Progenitor cell of endocrine pancreas (in vitro differentiated cells): ENCODE data around the gene HOXB1. TPM values are rescaled to one million over a fixed set of nuclear protein-coding genes. Genes with fewer than 3 reads are reported as not detected.

Experiments
- DNase-seq: peaks from one replicate; pipeline ENCODE4 v3.0.0; 2021; ENCODE audit warnings: low spot score; ENCODE audit not compliant: unreplicated experiment
- H3K27ac Mint-ChIP-seq: 2 replicates; pipeline ENCODE4 v1.8.0; 2021; ENCODE audit warnings: mild to moderate bottlenecking, moderate library complexity, mixed read lengths
- H3K27me3 Mint-ChIP-seq: 2 replicates; pipeline ENCODE4 v1.8.0; 2021; ENCODE audit warnings: mixed read lengths
- H3K36me3 Mint-ChIP-seq: 2 replicates; pipeline ENCODE4 v1.8.0; 2022; ENCODE audit warnings: mixed read lengths; ENCODE audit not compliant: insufficient read depth
- H3K4me1 Mint-ChIP-seq: 2 replicates; pipeline ENCODE4 v1.8.0; 2021; ENCODE audit warnings: low read depth, mixed read lengths
- H3K4me3 Mint-ChIP-seq: 2 replicates; pipeline ENCODE4 v1.8.0; 2021; ENCODE audit warnings: low read depth, mild to moderate bottlenecking, moderate library complexity, mixed read lengths
- H3K9me3 Mint-ChIP-seq: 2 replicates; pipeline ENCODE4 v1.8.0; 2021; ENCODE audit warnings: low read depth, mixed read lengths
- total RNA-seq: library from RNA; stranded (reverse); gene quantifications from 2 replicates; pipeline ENCODE4 v1.2.1, GENCODE V29; 2021
- TF ChIP-seq, protein P1 (sequence below): fragments of 200-600 bp; sonication (generic); IDR thresholded peaks from one replicate; pipeline ENCODE4 v1.5.0; 2021; ENCODE audit warnings: antibody characterized with exemption, mild to moderate bottlenecking; ENCODE audit not compliant: unreplicated experiment

HOXB1 gene
- total RNA-seq, 1 donor from 2014 or later, result 0.96 TPM

GRCh38 chr17:48568499-48569239 lies 37.9 kb upstream of the HOXB1 start:
- Mint-ChIP-seq H3K36me3 (no peaks in the 10 kb centered on the region), H3K9me3 (no peaks in the 10 kb centered on the region), H3K27me3 (peaks cover 2% of the 10 kb centered on the region), H3K4me3 (peak overlapping the region; percentile 34), H3K27ac (peak overlapping the region; percentile 33), H3K4me1 (peaks cover 17% of the 10 kb centered on the region)
- DNase-seq, result no peak
- TF ChIP-seq, protein P1, sequence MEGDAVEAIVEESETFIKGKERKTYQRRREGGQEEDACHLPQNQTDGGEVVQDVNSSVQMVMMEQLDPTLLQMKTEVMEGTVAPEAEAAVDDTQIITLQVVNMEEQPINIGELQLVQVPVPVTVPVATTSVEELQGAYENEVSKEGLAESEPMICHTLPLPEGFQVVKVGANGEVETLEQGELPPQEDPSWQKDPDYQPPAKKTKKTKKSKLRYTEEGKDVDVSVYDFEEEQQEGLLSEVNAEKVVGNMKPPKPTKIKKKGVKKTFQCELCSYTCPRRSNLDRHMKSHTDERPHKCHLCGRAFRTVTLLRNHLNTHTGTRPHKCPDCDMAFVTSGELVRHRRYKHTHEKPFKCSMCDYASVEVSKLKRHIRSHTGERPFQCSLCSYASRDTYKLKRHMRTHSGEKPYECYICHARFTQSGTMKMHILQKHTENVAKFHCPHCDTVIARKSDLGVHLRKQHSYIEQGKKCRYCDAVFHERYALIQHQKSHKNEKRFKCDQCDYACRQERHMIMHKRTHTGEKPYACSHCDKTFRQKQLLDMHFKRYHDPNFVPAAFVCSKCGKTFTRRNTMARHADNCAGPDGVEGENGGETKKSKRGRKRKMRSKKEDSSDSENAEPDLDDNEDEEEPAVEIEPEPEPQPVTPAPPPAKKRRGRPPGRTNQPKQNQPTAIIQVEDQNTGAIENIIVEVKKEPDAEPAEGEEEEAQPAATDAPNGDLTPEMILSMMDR, result no peak

- Mint-ChIP-seq H3K9me3 (no peaks in the 10 kb centered on the region), H3K4me3 (no peak overlapping the region), H3K27me3 (peaks cover 11% of the 10 kb centered on the region), H3K36me3 (no peaks in the 10 kb centered on the region), H3K4me1 (peaks cover 25% of the 10 kb centered on the region), H3K27ac (peak overlapping the region; percentile 33)
- no peak for DNase-seq
- TF ChIP-seq, protein P1, result no peak
These were observed 37.0 kb upstream of the HOXB1 start for GRCh38 chr17:48567646-48568354.

- TF ChIP-seq, protein P1, result no peak
- Mint-ChIP-seq H3K27ac (no peak overlapping the region), H3K9me3 (no peaks in the 10 kb centered on the region), H3K36me3 (no peaks in the 10 kb centered on the region), H3K4me3 (no peak overlapping the region), H3K4me1 (peaks cover 31% of the 10 kb centered on the region), H3K27me3 (peaks cover 17% of the 10 kb centered on the region)
- no peak for DNase-seq
These were observed 36.4 kb upstream of the HOXB1 start for GRCh38 chr17:48567209-48567608.

DNA sequence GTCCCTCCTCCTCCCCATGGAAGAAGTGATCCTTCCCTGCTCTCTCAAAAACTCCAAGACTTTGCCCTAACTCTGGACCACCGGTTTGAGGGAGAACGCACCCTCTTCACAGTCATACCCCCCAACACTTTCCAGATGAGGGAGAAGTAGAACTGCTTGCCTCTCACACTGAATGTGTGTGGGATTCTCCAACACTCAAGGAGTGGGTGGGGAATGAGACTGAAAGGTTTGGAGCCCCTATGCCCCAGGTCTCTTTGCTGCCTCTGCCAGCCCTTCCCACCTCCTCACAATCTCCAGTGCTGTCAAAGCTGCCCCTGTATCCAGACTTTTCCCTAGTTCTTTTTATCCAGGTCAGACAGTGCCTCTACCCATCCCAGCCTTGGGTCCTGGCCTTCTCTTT lies 35.9 kb upstream of the HOXB1 start:
- peaks cover 35% of the 10 kb centered on the region for H3K4me1 Mint-ChIP-seq
- DNase-seq, result no peak
- TF ChIP-seq, protein P1, result no peak
- H3K36me3 Mint-ChIP-seq, result no peaks in the 10 kb centered on the region
- no peak overlapping the region for H3K27ac Mint-ChIP-seq
- no peak overlapping the region for H3K4me3 Mint-ChIP-seq
- peaks cover 19% of the 10 kb centered on the region for H3K27me3 Mint-ChIP-seq
- no peaks in the 10 kb centered on the region for H3K9me3 Mint-ChIP-seq

DNA sequence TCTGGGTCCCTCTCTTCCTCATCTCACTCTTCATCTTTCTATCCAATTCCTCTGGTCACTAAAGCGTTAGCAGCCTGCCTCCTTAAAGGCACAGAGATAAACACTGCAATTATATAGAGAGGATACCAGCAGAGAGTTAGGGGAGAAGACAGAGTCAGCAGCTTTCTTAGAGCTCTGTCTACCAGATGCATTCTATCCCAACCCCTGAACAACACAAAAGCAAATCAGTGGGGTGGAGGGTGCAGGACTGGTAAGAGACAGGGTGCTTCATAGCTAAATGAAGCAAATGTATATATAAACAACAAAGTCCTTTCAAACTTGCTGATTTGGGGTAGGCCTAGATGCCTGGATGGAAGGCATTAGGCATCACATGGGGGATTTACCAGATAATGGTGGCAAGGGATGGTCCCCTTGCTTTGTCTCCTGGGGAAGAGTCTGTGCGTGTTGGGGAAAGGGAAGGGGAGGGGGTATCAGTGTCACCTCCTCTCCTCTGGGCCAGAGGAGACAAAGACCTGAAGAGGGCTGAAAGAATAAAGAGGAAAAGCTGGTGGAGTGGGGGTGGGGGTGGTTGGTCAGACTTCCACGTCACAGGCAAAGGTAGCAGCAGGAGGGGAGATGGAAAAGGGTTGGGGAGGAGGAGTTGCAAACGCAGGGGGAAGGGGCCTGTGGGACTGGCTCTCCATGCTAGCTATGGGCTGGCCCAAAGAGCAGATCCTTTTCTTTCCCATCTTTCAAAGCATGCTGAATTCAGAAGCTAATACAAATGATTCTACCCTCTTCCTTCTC lies 35.3 kb upstream of the HOXB1 start:
- Mint-ChIP-seq H3K36me3 (no peaks in the 10 kb centered on the region), H3K9me3 (no peaks in the 10 kb centered on the region), H3K4me3 (no peak overlapping the region), H3K27ac (no peak overlapping the region), H3K4me1 (peaks cover 39% of the 10 kb centered on the region), H3K27me3 (peaks cover 25% of the 10 kb centered on the region)
- no peak for DNase-seq
- TF ChIP-seq, protein P1, result no peak
